Fibroblast of skin of left quadriceps (primary cell): ENCODE data around the gene PRDM12.

ENCODE experiments used
- DNase-seq, 2 experiments: peaks; one replicate each; pipeline ENCODE4 v3.0.0-alpha.2; 2013; ENCODE audit warnings: low read depth in 2 of 2

PRDM12 gene

DNA sequence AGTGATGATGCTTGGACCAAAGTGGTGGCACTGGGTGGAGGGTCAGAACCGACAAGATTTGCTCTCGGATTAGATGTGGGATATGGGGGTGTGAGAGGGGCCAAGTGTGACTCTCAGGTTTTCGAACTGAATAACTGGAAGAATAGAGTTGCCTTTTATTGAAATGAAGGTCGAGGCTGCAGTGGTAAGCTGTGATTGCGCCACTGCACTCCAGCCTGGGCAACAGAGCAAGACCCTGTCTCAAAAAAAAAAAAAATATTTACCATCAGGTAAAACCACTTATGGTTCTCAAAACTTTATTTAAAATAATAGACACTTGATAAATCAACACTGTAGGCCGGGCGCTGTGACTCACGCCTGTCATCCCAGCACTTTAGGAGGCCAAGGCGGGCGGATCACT lies 56.4 kb downstream of the PRDM12 start:
- DNase-seq, result no peak

DNA sequence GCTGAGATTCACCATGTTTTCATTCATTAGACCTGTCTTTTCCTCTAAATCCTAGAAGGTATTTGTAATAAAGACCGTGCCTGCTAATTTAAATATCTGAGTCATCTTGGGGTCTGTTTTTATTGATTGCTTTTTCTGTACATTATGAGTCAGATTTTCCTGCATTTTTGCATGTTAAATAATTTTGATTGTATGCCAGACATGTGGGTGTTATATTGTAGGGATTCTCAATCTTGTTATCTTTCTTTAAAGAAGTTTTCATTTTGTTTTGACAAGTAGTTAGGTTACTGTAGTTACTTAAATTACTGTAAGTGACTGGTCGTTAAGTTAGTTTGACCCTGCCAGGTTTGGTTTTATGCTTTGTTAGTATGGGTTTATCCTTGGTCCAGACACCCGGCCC lies 64.3 kb downstream of the PRDM12 start:
- peak; percentile 50 to 60 for DNase-seq

DNA sequence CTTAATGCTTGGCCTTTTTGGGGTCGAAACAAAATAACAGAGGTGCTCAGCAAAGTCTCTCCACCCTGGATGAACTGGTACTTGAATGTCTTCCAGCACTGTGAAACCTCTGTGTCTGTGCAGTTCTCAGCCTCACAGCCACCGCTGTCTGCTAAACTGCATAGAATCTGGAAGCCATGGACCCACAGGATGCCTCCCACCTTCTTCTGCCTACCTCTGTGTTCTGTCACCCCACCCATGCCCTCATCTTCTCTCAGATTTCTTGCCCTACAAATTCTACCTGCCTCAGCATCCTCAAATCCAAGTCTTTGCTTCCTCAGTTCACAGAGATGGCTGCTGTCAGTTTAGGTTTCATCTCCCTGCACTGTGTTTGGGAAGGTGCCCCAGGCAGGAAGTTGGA lies 64.8 kb downstream of the PRDM12 start:
- no peak for DNase-seq

DNA sequence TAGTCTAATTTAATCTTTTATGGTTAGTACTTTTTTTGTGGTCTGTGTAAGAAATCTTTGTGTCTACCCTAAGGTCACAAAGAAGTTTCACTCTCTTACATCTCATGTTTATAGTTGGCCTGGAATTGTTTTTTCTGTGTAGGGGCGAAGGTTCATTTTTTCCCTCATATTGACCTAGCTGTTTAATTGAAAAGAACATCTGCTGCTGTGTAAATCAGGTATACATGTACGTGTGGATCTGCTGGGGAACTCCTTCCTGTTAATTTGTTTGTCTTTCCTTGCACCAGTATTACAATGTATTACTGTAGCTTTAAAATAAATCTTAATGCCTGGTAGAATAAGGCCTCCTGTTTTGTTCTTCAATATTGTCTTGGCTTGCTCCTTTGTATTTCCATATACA lies 67.0 kb downstream of the PRDM12 start:
- no peak for DNase-seq

DNA sequence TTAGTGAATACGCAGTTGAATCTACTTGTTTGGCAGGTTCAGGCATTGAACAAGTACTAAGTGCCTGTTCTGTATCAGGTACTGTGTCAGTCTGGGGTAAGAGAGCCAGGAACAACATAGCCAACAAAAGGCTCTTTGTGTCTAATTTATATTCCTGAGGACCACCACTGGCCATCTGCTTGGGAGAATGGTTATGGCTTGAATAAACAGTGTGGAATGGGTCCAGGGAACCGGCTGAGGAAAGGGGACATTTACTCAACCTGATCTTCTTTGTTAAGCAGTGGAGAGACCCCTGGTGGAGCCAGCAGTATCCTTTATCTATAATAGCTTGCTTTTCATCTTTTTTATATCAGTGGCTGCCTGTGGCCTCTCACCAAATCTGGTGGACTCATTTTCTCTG lies 67.7 kb downstream of the PRDM12 start:
- DNase-seq, result no peak
